MCF 10A (cell line): ENCODE results near the gene TMOD4. TPM values are rescaled to one million over a fixed set of nuclear protein-coding genes. Genes with fewer than 3 reads are reported as not detected.

Experiments used
- BruUV-seq: library from RNA; stranded (reverse); fragments of 400-500 nt; replicated peaks from 2 replicates; lab custom pipeline; 2021; lab: Mats Ljungman, UMichigan
- CTCF ChIA-PET: fragments of 300-600 bp; sonication (Branson Sonifier 250); formaldehyde crosslinking; extraction: SDS; loops from one replicate; lab custom pipeline; 2021; ENCODE audit warnings: antibody characterized with exemption, inconsistent platforms; lab: Yijun Ruan, JAX
- POLR2A ChIA-PET: fragments of 300-600, 350-650 bp; sonication (Branson Sonifier 250); formaldehyde crosslinking; extraction: SDS; loops from one replicate; lab custom pipeline; 2020; ENCODE audit warnings: antibody characterized with exemption, inconsistent platforms; lab: Yijun Ruan, JAX
- DNase-seq: peaks from one replicate; pipeline ENCODE4 v3.0.0-alpha.2; 2018; ENCODE audit not compliant: unreplicated experiment
- H3K27ac Mint-ChIP-seq: one replicate; pipeline ENCODE4 v1.8.0; 2022; ENCODE audit warnings: mild to moderate bottlenecking, low read depth, mixed read lengths; ENCODE audit not compliant: unreplicated experiment
- H3K27me3 Mint-ChIP-seq: one replicate; pipeline ENCODE4 v1.8.0; 2022; ENCODE audit warnings: mixed read lengths; ENCODE audit not compliant: insufficient read depth, unreplicated experiment
- H3K36me3 Mint-ChIP-seq: one replicate; pipeline ENCODE4 v1.8.0; 2022; ENCODE audit warnings: mild to moderate bottlenecking, moderate library complexity, mixed read lengths; ENCODE audit not compliant: insufficient read depth, unreplicated experiment
- H3K4me1 Mint-ChIP-seq: one replicate; pipeline ENCODE4 v1.8.0; 2022; ENCODE audit warnings: mixed read lengths; ENCODE audit not compliant: insufficient read depth, unreplicated experiment
- H3K4me3 Mint-ChIP-seq: one replicate; pipeline ENCODE4 v1.8.0; 2022; ENCODE audit warnings: mild to moderate bottlenecking, moderate library complexity, mixed read lengths; ENCODE audit not compliant: unreplicated experiment
- H3K9me3 Mint-ChIP-seq: one replicate; pipeline ENCODE4 v1.8.0; 2022; ENCODE audit warnings: mixed read lengths; ENCODE audit not compliant: unreplicated experiment
- CTCF ChIP-seq: fragments of 200-600 bp; IDR thresholded peaks from one replicate; pipeline ENCODE4 v1.8.0; 2022; ENCODE audit warnings: antibody characterized with exemption, mild to moderate bottlenecking; ENCODE audit not compliant: unreplicated experiment
- intact Hi-C: fragments of 100-400 bp; cut with micrococcal nuclease; formaldehyde crosslinking; loops from 2 replicates; pipeline ENCODE4 v1.14.1; 2022
- total RNA-seq: library from RNA; stranded (reverse); gene quantifications from 2 replicates; pipeline ENCODE4 v1.2.3, GENCODE V29; 2022

TMOD4 gene
- total RNA-seq, 1 experiment from 2014 or later, result not detected

DNA sequence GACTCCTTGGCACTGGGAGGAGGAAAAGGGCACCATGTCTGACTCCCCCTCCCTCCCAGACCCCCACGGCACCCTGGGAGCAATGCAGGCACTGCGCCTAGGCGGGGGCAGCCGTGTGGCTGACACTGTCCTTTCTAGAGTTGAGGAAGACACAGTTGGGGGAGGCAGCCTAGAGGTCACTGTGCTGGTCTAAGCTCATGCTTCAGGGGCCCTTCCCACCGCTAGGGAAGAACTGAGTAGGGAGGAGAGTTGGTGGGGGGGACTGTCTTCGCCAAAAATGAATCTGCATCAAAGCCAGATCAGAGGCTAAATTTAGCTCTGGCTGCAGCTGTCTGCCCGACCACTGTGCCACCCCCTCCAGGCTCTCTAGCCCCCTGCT is 32.7 kb downstream of the TMOD4 start:
- H3K27ac Mint-ChIP-seq, result no peak overlapping the region
- H3K4me1 Mint-ChIP-seq, result peaks cover 10% of the 10 kb centered on the region
- TF ChIP-seq CTCF, result no peak
- ChIA-PET CTCF (interaction anchor here (1.3 to 2.6 kb wide), 3 partner anchors 12 to 44 kb away, joined by 4 to 15 read pairs (median 11); partner anchors contain the start of gene TNFAIP8L2), POLR2A (interaction anchor here (2.4 kb wide), 1 partner anchor 17 kb away, joined by 6 read pairs; no protein-coding TSS in a partner anchor)
- H3K36me3 Mint-ChIP-seq, result peaks cover 6% of the 10 kb centered on the region
- no peaks in the 10 kb centered on the region for H3K9me3 Mint-ChIP-seq
- BruUV-seq, result no TSS peak
- no peak for DNase-seq
- H3K27me3 Mint-ChIP-seq, result no peaks in the 10 kb centered on the region
- intact Hi-C loops, result no loop called here
- no peak overlapping the region for H3K4me3 Mint-ChIP-seq

DNA sequence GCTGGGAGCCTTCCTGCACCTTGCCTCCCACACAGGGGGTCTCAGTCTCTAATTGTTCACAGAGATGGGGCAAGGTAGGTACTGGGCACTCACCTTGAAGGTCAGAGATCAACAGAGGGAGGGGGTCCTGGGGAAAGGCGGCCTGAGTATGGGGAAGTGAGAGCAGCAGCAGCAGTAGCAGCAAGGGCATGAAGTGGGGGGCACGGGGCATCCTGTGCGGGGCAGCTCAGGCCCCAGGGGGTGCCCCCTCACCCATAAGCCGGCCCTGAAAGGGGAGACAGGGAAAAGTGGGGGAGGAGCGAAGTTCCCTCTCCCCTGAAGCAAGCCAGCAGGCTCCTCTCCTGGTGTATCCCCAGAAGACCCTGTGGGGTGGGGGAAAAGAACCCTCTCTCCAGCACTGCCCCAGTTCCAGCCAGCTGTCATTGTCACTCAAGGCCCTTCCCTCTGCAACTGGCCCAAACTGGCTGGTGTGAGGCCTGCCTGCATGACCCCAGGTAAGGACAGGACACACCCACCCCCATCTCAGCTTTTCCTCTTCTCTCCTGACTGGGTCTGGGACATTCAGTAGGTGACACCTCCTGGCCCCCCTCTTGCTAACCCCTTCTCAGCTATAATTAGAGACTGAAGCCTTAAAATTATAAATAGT is 33.2 kb downstream of the TMOD4 start:
- Mint-ChIP-seq H3K27ac (no peak overlapping the region), H3K27me3 (no peaks in the 10 kb centered on the region), H3K9me3 (no peaks in the 10 kb centered on the region), H3K4me3 (no peak overlapping the region), H3K4me1 (peaks cover 10% of the 10 kb centered on the region), H3K36me3 (peaks cover 6% of the 10 kb centered on the region)
- intact Hi-C loops, result no loop called here
- no TSS peak for BruUV-seq
- CTCF ChIA-PET, result interaction anchor here (0.5 to 2.6 kb wide), 9 partner anchors 13 to 169 kb away, joined by 3 to 11 read pairs (median 4); partner anchors contain the start of gene TNFAIP8L2
- DNase-seq, result no peak
- POLR2A ChIA-PET, result interaction anchor here (1.2 kb wide), 1 partner anchor 72 kb away, joined by 5 read pairs; no protein-coding TSS in a partner anchor
- TF ChIP-seq CTCF, result no peak

- ChIA-PET POLR2A (no interaction called here), CTCF (interaction anchor here (0.6 to 1.6 kb wide), 2 partner anchors 18 to 1065 kb away, joined by 4 to 6 read pairs; no protein-coding TSS in a partner anchor)
- BruUV-seq, result no TSS peak
- TF ChIP-seq CTCF, result no peak
- Mint-ChIP-seq H3K4me3 (no peak overlapping the region), H3K4me1 (no peaks in the 10 kb centered on the region), H3K27ac (no peak overlapping the region), H3K9me3 (no peaks in the 10 kb centered on the region), H3K36me3 (peaks cover 6% of the 10 kb centered on the region), H3K27me3 (no peaks in the 10 kb centered on the region)
- intact Hi-C loops, result no loop called here
- DNase-seq, result no peak
Observed at GRCh38 chr1:151137789-151138188, 38.0 kb downstream of the TMOD4 start.
